Transverse colon (tissue), 4 donors: ENCODE results near the gene NLGN2. TPM values are rescaled to one million over a fixed set of nuclear protein-coding genes. Genes with fewer than 3 reads are reported as not detected.

ENCODE experiments used
- DNase-seq: peaks from one replicate; pipeline ENCODE4 v3.0.0-alpha.2; 2019
- H3K27ac ChIP-seq, 4 donors: fragments of 200-600 bp; sonication (generic); 2 replicates each; pipeline ENCODE4 v1.5.1; 2016 to 2018; ENCODE audit warnings: inconsistent platforms in 4 of 4
- H3K27me3 ChIP-seq: fragments of 200-600 bp; sonication (generic); 2 replicates; pipeline ENCODE4 v1.5.1; 2017; ENCODE audit warnings: inconsistent platforms
- H3K36me3 ChIP-seq, 4 donors: fragments of 200-600 bp; sonication (generic); 2 replicates each; pipeline ENCODE4 v1.5.1; 2017 to 2019; ENCODE audit warnings: inconsistent platforms in 4 of 4
- H3K4me1 ChIP-seq, 4 donors: fragments of 200-600 bp; sonication (generic); 2 replicates each; pipeline ENCODE4 v1.5.1; 2017 to 2020; ENCODE audit warnings: inconsistent platforms in 4 of 4
- H3K4me3 ChIP-seq, 4 donors: fragments of 200-600 bp; sonication (generic); 1 replicate in 1 of 4; 2 replicates in 3 of 4; pipeline versions ENCODE4 v1.5.1 to v1.6.1; 2017 to 2019; ENCODE audit warnings: inconsistent platforms in 4 of 4
- H3K9me3 ChIP-seq, 2 donors: fragments of 200-600 bp; sonication (generic); 2 replicates each; pipeline ENCODE4 v1.5.1; 2017 to 2019; ENCODE audit warnings: inconsistent platforms in 2 of 2
- CTCF ChIP-seq, 5 experiments: fragments of 200-600 bp in 3 of 5; fragments of 450-650 bp in 2 of 5; sonication (generic) in 3 of 5; IDR thresholded peaks; 1 replicate in 2 of 5; 2 replicates in 3 of 5; pipeline ENCODE4 v1.5.1; 2016 to 2017; ENCODE audit warnings: antibody characterized with exemption in 5 of 5, inconsistent platforms in 3 of 5, mild to moderate bottlenecking in 2 of 5, moderate library complexity in 1 of 5
- EP300 ChIP-seq: sonication (generic); formaldehyde crosslinking; IDR thresholded peaks from one replicate; pipeline ENCODE4 v1.6.1; 2017; ENCODE audit warnings: antibody characterized with exemption, low read depth
- POLR2A ChIP-seq: fragments of 450-650 bp; IDR thresholded peaks from one replicate; pipeline ENCODE4 v1.6.1; 2016; ENCODE audit warnings: antibody characterized with exemption, mild to moderate bottlenecking, moderate library complexity
- POLR2AphosphoS5 ChIP-seq, 3 donors: sonication (generic); formaldehyde crosslinking; IDR thresholded peaks; one replicate each; pipeline ENCODE4 v1.6.1; 2016; ENCODE audit warnings: antibody characterized with exemption in 3 of 3
- WGBS, 2 donors: methylation state at CpG; one replicate each; pipeline ENCODE4 v1.1.5; 2018; ENCODE audit warnings: low coverage in 1 of 2; 5-methylcytosine and 5-hydroxymethylcytosine counted together
- in situ Hi-C, 4 donors: fragments of 200-750 bp; cut with MboI; loops; one replicate each; pipeline versions ENCODE4 v1.15.0 to v1.15.1; 2017; ENCODE audit warnings: low sequenced_read_pairs in 3 of 4, low pct_ligation_motif_present in 1 of 4, low pct_unique_long_range_greater_than_20kb in 1 of 4
- intact Hi-C: fragments of 100-400 bp; cut with DNase I; formaldehyde crosslinking; loops from one replicate; pipeline ENCODE4 v1.15.1; 2023; ENCODE audit warnings: low total_unique reads
- total RNA-seq, 4 donors: library from RNA; depleted of rRNA; stranded (reverse); fragments of >200 nt; gene quantifications; one replicate each; pipeline ENCODE4 v1.1.0, GENCODE V29; 2016

NLGN2 gene
- total RNA-seq, 4 donors from 2014 or later = 2.2 to 12.3 (median 3.9) TPM

- H3K36me3 ChIP-seq = no peaks in the 10 kb centered on the region
- in situ Hi-C loops = no loop called here
- peak overlapping the region in 3 of 4 donors; percentile 14 to 44 (median 40) for H3K4me3 ChIP-seq
- intact Hi-C loops = no loop called here
- no peaks in the 10 kb centered on the region for H3K9me3 ChIP-seq
- peak; percentile 91 for DNase-seq
- H3K27me3 ChIP-seq = peaks cover 58% of the 10 kb centered on the region
- TF ChIP-seq EP300 = no peak
- TF ChIP-seq CTCF (IDR thresholded peaks at IDR 0.05) = no peak
- TF ChIP-seq POLR2AphosphoS5 (IDR thresholded peaks at IDR 0.05) = no peak
- no peak for TF ChIP-seq POLR2A
- peaks cover under 1 to 24% (median 11%) of the 10 kb centered on the region in 4 donors for H3K4me1 ChIP-seq
- peak overlapping the region in 2 of 4 donors; percentile 36 to 49 for H3K27ac ChIP-seq
- 0 to 7% methylated on average over 4 to 16 of the region's 16 CpGs for WGBS, 2 donors
Measured at GRCh38 chr17:7445619-7445968, 37.9 kb downstream of the NLGN2 start.

DNA sequence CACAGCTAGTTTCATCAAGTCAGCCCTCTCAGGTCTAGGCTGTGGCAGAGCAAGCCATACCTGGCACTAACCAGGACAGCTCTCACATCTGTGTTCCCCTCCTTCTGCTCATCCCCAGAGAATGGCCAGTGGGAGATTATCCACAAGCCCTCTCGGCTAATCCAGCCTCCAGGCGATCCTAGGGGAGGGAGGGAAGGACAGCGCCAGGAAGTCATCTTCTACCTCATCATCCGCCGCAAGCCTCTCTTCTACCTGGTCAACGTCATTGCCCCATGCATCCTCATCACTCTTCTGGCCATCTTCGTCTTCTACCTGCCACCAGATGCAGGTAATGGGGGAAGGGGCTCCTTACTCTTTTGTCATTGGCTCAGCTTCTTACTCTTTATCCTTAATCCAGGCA, 40.8 kb downstream of the NLGN2 start:
- 80 to 88% methylated on average over 1 to 7 of the region's 7 CpGs for WGBS, 2 donors
- H3K4me3 ChIP-seq = no peak overlapping the region
- H3K27ac ChIP-seq = no peak overlapping the region
- no peak for TF ChIP-seq EP300
- TF ChIP-seq CTCF (IDR thresholded peaks at IDR 0.05) = no peak
- TF ChIP-seq POLR2AphosphoS5 (IDR thresholded peaks at IDR 0.05) = no peak
- no peak for TF ChIP-seq POLR2A
- peaks cover 0 to 21% (median 8%) of the 10 kb centered on the region in 4 donors for H3K4me1 ChIP-seq
- intact Hi-C loops = no loop called here
- no peak for DNase-seq
- H3K27me3 ChIP-seq = peaks cover 42% of the 10 kb centered on the region
- no peaks in the 10 kb centered on the region for H3K36me3 ChIP-seq
- in situ Hi-C loops = no loop called here
- no peaks in the 10 kb centered on the region for H3K9me3 ChIP-seq

DNA sequence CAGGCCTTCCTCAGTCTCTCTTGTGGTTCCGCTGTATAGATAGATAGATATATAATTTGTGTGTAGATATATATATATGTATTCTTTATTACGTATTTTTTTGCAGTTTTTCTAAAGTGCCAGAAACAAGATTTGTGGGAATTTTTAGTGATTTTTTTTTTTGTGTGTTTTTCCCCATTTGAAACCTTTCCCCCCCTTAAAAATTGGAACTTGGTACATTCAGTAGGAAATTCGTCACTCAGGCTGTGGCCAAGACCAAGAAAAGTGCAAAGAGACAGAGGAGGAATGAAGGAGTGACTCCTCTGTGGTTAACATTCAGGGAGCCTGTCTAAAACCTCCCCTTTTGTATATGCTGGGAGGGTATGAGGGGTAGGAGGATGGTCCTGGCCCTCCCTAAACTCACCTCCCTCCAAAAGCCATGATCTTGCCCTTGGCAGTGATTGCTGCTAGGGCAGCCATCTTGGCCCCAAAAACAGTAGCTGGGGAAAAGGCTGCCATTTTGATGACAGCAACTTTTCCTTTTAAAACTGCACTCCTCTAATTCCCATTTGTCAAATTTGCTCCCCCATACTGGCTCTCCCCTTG, 52.4 kb downstream of the NLGN2 start:
- no peak overlapping the region for H3K4me3 ChIP-seq
- 67 to 71% methylated on average over 2 to 3 of the region's 3 CpGs for WGBS, 2 donors
- intact Hi-C loops = no loop called here
- H3K4me1 ChIP-seq = peaks cover 4 to 9% (median 7%) of the 10 kb centered on the region in 4 donors
- H3K27me3 ChIP-seq = no peaks in the 10 kb centered on the region
- no peak for DNase-seq
- no peak overlapping the region for H3K27ac ChIP-seq
- in situ Hi-C loops = no loop called here
- no peaks in the 10 kb centered on the region for H3K9me3 ChIP-seq
- H3K36me3 ChIP-seq = no peaks in the 10 kb centered on the region
- no peak for TF ChIP-seq CTCF (IDR thresholded peaks at IDR 0.05)

- H3K4me1 ChIP-seq = peaks cover 4 to 8% (median 7%) of the 10 kb centered on the region in 4 donors
- TF ChIP-seq EP300 = no peak
- TF ChIP-seq CTCF (IDR thresholded peaks at IDR 0.05) = no peak
- no peak for TF ChIP-seq POLR2A
- TF ChIP-seq POLR2AphosphoS5 (IDR thresholded peaks at IDR 0.05) = no peak
- H3K27ac ChIP-seq = no peak overlapping the region
- DNase-seq = no peak
- intact Hi-C loops = no loop called here
- 97 to 100% methylated on average over 2 to 7 of the region's 7 CpGs for WGBS, 2 donors
- no peaks in the 10 kb centered on the region for H3K9me3 ChIP-seq
- H3K36me3 ChIP-seq = no peaks in the 10 kb centered on the region
- no peaks in the 10 kb centered on the region for H3K27me3 ChIP-seq
- in situ Hi-C loops = no loop called here
- H3K4me3 ChIP-seq = no peak overlapping the region
Measured at GRCh38 chr17:7460850-7461660, 53.4 kb downstream of the NLGN2 start.
